HEK293 (cell line): ENCODE data around the gene TOMM40L.

Source experiments
- CTCF ChIA-PET: fragments of 350-600 bp; formaldehyde crosslinking; extraction: SDS; loops from one replicate; lab custom pipeline; 2021; ENCODE audit warnings: antibody characterized with exemption; lab: Yijun Ruan, JAX
- POLR2A ChIA-PET: fragments of 300-600 bp; formaldehyde crosslinking; extraction: SDS; loops from one replicate; lab custom pipeline; 2020; ENCODE audit warnings: antibody characterized with exemption, inconsistent platforms; lab: Yijun Ruan, JAX
- H3K27ac ChIP-seq: fragments of 200-500 bp; sonication (Bioruptor generic); 2 replicates; pipeline ENCODE4 v1.5.1; 2014; ENCODE audit warnings: low read depth, low read length, control low read depth, inconsistent platforms; ENCODE audit errors: extremely low read depth
- H3K36me3 ChIP-seq, 2 experiments: fragments of 200-500 bp in 1 of 2; sonication (Bioruptor generic) in 1 of 2; 1 replicate in 1 of 2; 2 replicates in 1 of 2; pipeline ENCODE4 v1.5.1; 2014 to 2017; ENCODE audit warnings: inconsistent platforms in 2 of 2, low read length in 2 of 2; ENCODE audit not compliant: control insufficient read depth in 2 of 2, insufficient read depth in 1 of 2
- H3K4me1 ChIP-seq: fragments of 200-500 bp; sonication (Bioruptor generic); 2 replicates; pipeline ENCODE4 v1.5.1; 2014; ENCODE audit warnings: mild to moderate bottlenecking, low read length, inconsistent platforms; ENCODE audit not compliant: control insufficient read depth, insufficient read depth
- H3K4me3 ChIP-seq: 2 replicates; pipeline ENCODE4 v1.5.1; 2011; ENCODE audit warnings: low read depth, mild to moderate bottlenecking, control low read depth, low read length, moderate library complexity
- H3K9me3 ChIP-seq: fragments of 200-500 bp; sonication (Bioruptor generic); 2 replicates; pipeline ENCODE4 v1.5.1; 2014; ENCODE audit warnings: low read depth, low read length, inconsistent platforms; ENCODE audit not compliant: control insufficient read depth, insufficient read depth
- EGR2 ChIP-seq: fragments of 450-650 bp; formaldehyde crosslinking; IDR thresholded peaks from 2 replicates; pipeline ENCODE4 v1.5.1; 2016; ENCODE audit warnings: low read depth, missing biosample characterization, missing genetic modification characterization
- INSM2 ChIP-seq: fragments of 450-650 bp; formaldehyde crosslinking; IDR thresholded peaks from 2 replicates; pipeline ENCODE4 v1.5.1; 2016; ENCODE audit warnings: missing biosample characterization, missing genetic modification characterization
- PATZ1 ChIP-seq: fragments of 450-650 bp; formaldehyde crosslinking; IDR thresholded peaks from 2 replicates; pipeline ENCODE4 v1.5.1; 2016; ENCODE audit warnings: missing biosample characterization, missing genetic modification characterization
- REPIN1 ChIP-seq: fragments of 450-650 bp; formaldehyde crosslinking; IDR thresholded peaks from 2 replicates; pipeline ENCODE4 v1.5.1; 2017; ENCODE audit warnings: missing biosample characterization, missing genetic modification characterization, low read depth
- REST ChIP-seq: fragments of 450-650 bp; formaldehyde crosslinking; IDR thresholded peaks from 2 replicates; pipeline ENCODE4 v1.5.1; 2016; ENCODE audit warnings: missing biosample characterization, missing genetic modification characterization
- TCF7L2 ChIP-seq: IDR thresholded peaks from 2 replicates; pipeline ENCODE4 v1.6.1; 2011; ENCODE audit warnings: low read depth, mild to moderate bottlenecking, inconsistent platforms, low read length, moderate library complexity, borderline replicate concordance
- TSHZ1 ChIP-seq: fragments of 450-650 bp; formaldehyde crosslinking; IDR thresholded peaks from 2 replicates; pipeline ENCODE4 v1.5.1; 2016; ENCODE audit warnings: missing biosample characterization, missing genetic modification characterization, borderline replicate concordance
- ZBTB48 ChIP-seq: fragments of 450-650 bp; formaldehyde crosslinking; IDR thresholded peaks from 2 replicates; pipeline ENCODE4 v1.5.1; 2016; ENCODE audit warnings: missing biosample characterization, missing genetic modification characterization
- ZNF223 ChIP-seq: fragments of 450-650 bp; formaldehyde crosslinking; IDR thresholded peaks from 2 replicates; pipeline ENCODE4 v1.5.1; 2016; ENCODE audit warnings: missing biosample characterization, missing genetic modification characterization
- ZNF280D ChIP-seq: fragments of 450-650 bp; formaldehyde crosslinking; IDR thresholded peaks from 2 replicates; pipeline ENCODE4 v1.5.1; 2016; ENCODE audit warnings: missing biosample characterization, missing genetic modification characterization
- ZNF311 ChIP-seq: fragments of 450-650 bp; formaldehyde crosslinking; IDR thresholded peaks from 2 replicates; pipeline ENCODE4 v1.5.1; 2017; ENCODE audit warnings: missing biosample characterization, missing genetic modification characterization, borderline replicate concordance
- ZNF398 ChIP-seq: fragments of 450-650 bp; formaldehyde crosslinking; IDR thresholded peaks from 2 replicates; pipeline ENCODE4 v1.5.1; 2017; ENCODE audit warnings: missing biosample characterization, missing genetic modification characterization
- ZNF404 ChIP-seq: fragments of 450-650 bp; formaldehyde crosslinking; IDR thresholded peaks from 2 replicates; pipeline ENCODE4 v1.5.1; 2017; ENCODE audit warnings: missing biosample characterization, missing genetic modification characterization
- ZNF600 ChIP-seq: fragments of 450-650 bp; formaldehyde crosslinking; IDR thresholded peaks from 2 replicates; pipeline ENCODE4 v1.5.1; 2016; ENCODE audit warnings: missing biosample characterization, missing genetic modification characterization
- ZNF777 ChIP-seq: fragments of 450-650 bp; formaldehyde crosslinking; IDR thresholded peaks from 2 replicates; pipeline ENCODE4 v1.5.1; 2017; ENCODE audit warnings: missing biosample characterization, missing genetic modification characterization, borderline replicate concordance
- ZNF785 ChIP-seq: fragments of 450-650 bp; formaldehyde crosslinking; IDR thresholded peaks from 2 replicates; pipeline ENCODE4 v1.5.1; 2016; ENCODE audit warnings: missing biosample characterization, missing genetic modification characterization

TOMM40L gene

GRCh38 chr1:161196111-161196510 lies 29.7 kb upstream of the TOMM40L start (continued):
- no peak for TF ChIP-seq TSHZ1 (tag by site-specific recombination)
- TF ChIP-seq, all 188 proteins: peak for 0

- peaks cover 9% of the 10 kb centered on the region; the same call in 1 of the 2 replicates for H3K4me1 ChIP-seq
- TF ChIP-seq EGR2 (tag by site-specific recombination) = no peak
- TF ChIP-seq ZNF404 (tag by site-specific recombination) = no peak
- no peak for TF ChIP-seq ZNF777 (tag by site-specific recombination)
- TF ChIP-seq TCF7L2 = no peak
- no peak for TF ChIP-seq ZNF785 (tag by site-specific recombination)
- 0 out of 2 replicates have a peak, but pooled peaks have one; percentile 12 for TF ChIP-seq ZBTB48
- no peak for TF ChIP-seq REPIN1 (tag by site-specific recombination)
- TF ChIP-seq ZNF398 (tag by site-specific recombination) = 0 out of 2 replicates have a peak, but pooled peaks have one; percentile 31
- TF ChIP-seq PATZ1 (tag by site-specific recombination) = no peak
- peak; percentile 67; the same call in 1 of the 2 replicates for TF ChIP-seq ZNF600 (tag by site-specific recombination)
- no peak for TF ChIP-seq INSM2
- TF ChIP-seq ZNF311 (tag by site-specific recombination) = no peak
- no peak for TF ChIP-seq ZNF223 (tag by site-specific recombination)
- no peak for TF ChIP-seq ZNF280D
- TF ChIP-seq REST (tag by site-specific recombination) = no peak
Measured at GRCh38 chr1:161196521-161197451, 29.1 kb upstream of the TOMM40L start.

More at GRCh38 chr1:161196521-161197451, 29.1 kb upstream of the TOMM40L start:
- POLR2A ChIA-PET = no interaction called here
- CTCF ChIA-PET = no interaction called here
- Histone ChIP-seq H3K9me3 (no peaks in the 10 kb centered on the region), H3K4me3 (no peak overlapping the region), H3K27ac (no peak overlapping the region), H3K36me3 (no peaks in the 10 kb centered on the region)
